ENCODE data around the gene PTPRF. TPM values are rescaled to one million over a fixed set of nuclear protein-coding genes. Genes with fewer than 3 reads are reported as not detected.
"Not testable (repeated sequence)": the region's sequence is repeated elsewhere in the genome, so short reads cannot be mapped to it uniquely, and the experiment has no call there.

PTPRF gene
- total RNA-seq, 1 donor from 2014 or later, result 10.4 TPM

- H3K9me3 ChIP-seq (ENCODE audit: control insufficient read depth in 3 of 3, low read length in 3 of 3), result no peaks in the 10 kb centered on the region
- no peak overlapping the region for H3K9ac ChIP-seq (ENCODE audit: low read depth in 1 of 3, low read length in 3 of 3)
- H3K27me3 ChIP-seq (ENCODE audit: control insufficient read depth in 3 of 3, insufficient read depth in 3 of 3, low read length in 3 of 3), result no peaks in the 10 kb centered on the region
- no peak overlapping the region for H3K4me3 ChIP-seq (ENCODE audit: low read length in 3 of 3)
- H3K4me1 ChIP-seq (ENCODE audit: control insufficient read depth in 3 of 3, insufficient read depth in 3 of 3, low read length in 3 of 3), result peaks cover 10 to 20% (median 14%) of the 10 kb centered on the region in 3 donors
- no peaks in the 10 kb centered on the region for H3K36me3 ChIP-seq (ENCODE audit: control insufficient read depth in 3 of 3, insufficient read depth in 3 of 3, low read length in 3 of 3)
- H3K27ac ChIP-seq (ENCODE audit: low read depth, low read length), result no peak overlapping the region
These were observed 12.1 kb downstream of the PTPRF start for GRCh38 chr1:43542527-43543458.

GRCh38 chr1:43543567-43543966, 12.9 kb downstream of the PTPRF start:
- Histone ChIP-seq H3K27ac (ENCODE audit: low read depth, low read length) (no peak overlapping the region), H3K4me3 (ENCODE audit: low read length in 3 of 3) (no peak overlapping the region), H3K4me1 (ENCODE audit: control insufficient read depth in 3 of 3, insufficient read depth in 3 of 3, low read length in 3 of 3) (peaks cover 10 to 20% (median 14%) of the 10 kb centered on the region in 3 donors), H3K9ac (ENCODE audit: low read depth in 1 of 3, low read length in 3 of 3) (no peak overlapping the region), H3K9me3 (ENCODE audit: control insufficient read depth in 3 of 3, low read length in 3 of 3) (no peaks in the 10 kb centered on the region), H3K27me3 (ENCODE audit: control insufficient read depth in 3 of 3, insufficient read depth in 3 of 3, low read length in 3 of 3) (no peaks in the 10 kb centered on the region), H3K36me3 (ENCODE audit: control insufficient read depth in 3 of 3, insufficient read depth in 3 of 3, low read length in 3 of 3) (no peaks in the 10 kb centered on the region)

DNA sequence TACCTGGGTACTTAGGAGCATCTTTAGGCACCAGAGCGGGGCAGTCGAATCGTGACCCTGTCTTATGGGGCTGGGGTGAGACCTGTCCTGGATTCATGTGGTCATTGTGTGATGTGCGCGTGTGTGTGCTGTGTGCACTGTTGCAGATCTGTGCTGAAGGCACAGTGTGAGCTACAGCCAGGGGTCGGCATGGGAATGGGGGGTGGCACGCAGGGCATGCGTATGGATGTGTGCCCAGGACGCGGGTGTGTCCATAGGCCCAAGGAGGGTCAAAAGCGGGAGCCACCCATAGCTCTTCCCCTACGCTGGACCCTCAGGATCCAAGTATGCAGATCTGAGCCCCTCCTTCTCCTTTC, 14.6 kb downstream of the PTPRF start:
- no peak overlapping the region for H3K4me3 ChIP-seq (ENCODE audit: low read length in 3 of 3)
- no peaks in the 10 kb centered on the region for H3K36me3 ChIP-seq (ENCODE audit: control insufficient read depth in 3 of 3, insufficient read depth in 3 of 3, low read length in 3 of 3)
- H3K27me3 ChIP-seq (ENCODE audit: control insufficient read depth in 3 of 3, insufficient read depth in 3 of 3, low read length in 3 of 3), result no peaks in the 10 kb centered on the region
- H3K4me1 ChIP-seq (ENCODE audit: control insufficient read depth in 3 of 3, insufficient read depth in 3 of 3, low read length in 3 of 3), result peaks cover 10 to 20% (median 14%) of the 10 kb centered on the region in 3 donors
- H3K27ac ChIP-seq (ENCODE audit: low read depth, low read length), result no peak overlapping the region
- no peak overlapping the region for H3K9ac ChIP-seq (ENCODE audit: low read depth in 1 of 3, low read length in 3 of 3)
- H3K9me3 ChIP-seq (ENCODE audit: control insufficient read depth in 3 of 3, low read length in 3 of 3), result no peaks in the 10 kb centered on the region

- Histone ChIP-seq H3K4me1 (ENCODE audit: control insufficient read depth in 3 of 3, insufficient read depth in 3 of 3, low read length in 3 of 3) (peaks cover 10 to 20% (median 14%) of the 10 kb centered on the region in 3 donors), H3K4me3 (ENCODE audit: low read length in 3 of 3) (no peak overlapping the region), H3K27me3 (ENCODE audit: control insufficient read depth in 3 of 3, insufficient read depth in 3 of 3, low read length in 3 of 3) (no peaks in the 10 kb centered on the region), H3K9ac (ENCODE audit: low read depth in 1 of 3, low read length in 3 of 3) (no peak overlapping the region), H3K36me3 (ENCODE audit: control insufficient read depth in 3 of 3, insufficient read depth in 3 of 3, low read length in 3 of 3) (no peaks in the 10 kb centered on the region), H3K9me3 (ENCODE audit: control insufficient read depth in 3 of 3, low read length in 3 of 3) (no peaks in the 10 kb centered on the region), H3K27ac (ENCODE audit: low read depth, low read length) (no peak overlapping the region)
These were observed 15.2 kb downstream of the PTPRF start for GRCh38 chr1:43545695-43546387.

DNA sequence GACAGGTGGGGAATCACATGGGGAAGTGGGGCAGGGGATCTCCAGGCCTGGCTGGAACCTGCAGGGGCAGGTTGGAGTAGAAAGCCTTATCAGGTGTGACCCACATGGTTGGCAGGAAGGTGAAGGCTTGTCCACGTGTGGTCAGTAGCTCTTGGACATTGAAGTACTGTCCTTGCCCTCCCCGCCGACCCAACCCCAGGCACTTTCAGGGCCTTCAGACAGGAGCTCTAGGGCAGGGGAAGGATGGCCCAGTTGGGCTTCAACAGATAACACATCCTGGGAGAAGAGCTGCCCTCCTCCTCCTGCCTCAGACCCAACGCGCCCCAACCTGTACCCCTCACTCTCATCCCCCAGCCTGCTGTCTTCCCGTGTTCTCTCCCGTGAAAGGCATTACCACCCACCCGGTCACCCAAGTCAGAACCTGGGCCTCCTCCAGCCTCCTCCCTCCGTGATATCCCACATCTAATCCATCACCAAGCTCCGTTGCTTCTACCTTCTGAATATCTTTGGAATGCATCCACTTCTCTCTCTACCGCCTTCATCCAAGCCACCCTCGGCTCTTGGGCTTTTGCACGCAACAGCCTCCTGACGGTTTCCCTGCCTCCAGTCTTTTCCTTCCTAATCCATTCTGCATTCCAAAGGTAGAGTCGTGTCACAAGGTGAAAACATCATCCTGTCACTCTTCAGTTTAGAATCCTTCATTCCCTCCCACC, 15.9 kb downstream of the PTPRF start:
- Histone ChIP-seq H3K4me3 (ENCODE audit: low read length in 3 of 3) (no peak overlapping the region), H3K27ac (ENCODE audit: low read depth, low read length) (no peak overlapping the region), H3K4me1 (ENCODE audit: control insufficient read depth in 3 of 3, insufficient read depth in 3 of 3, low read length in 3 of 3) (peaks cover 10 to 16% (median 14%) of the 10 kb centered on the region in 3 donors), H3K9ac (ENCODE audit: low read depth in 1 of 3, low read length in 3 of 3) (no peak overlapping the region), H3K9me3 (ENCODE audit: control insufficient read depth in 3 of 3, low read length in 3 of 3) (no peaks in the 10 kb centered on the region), H3K27me3 (ENCODE audit: control insufficient read depth in 3 of 3, insufficient read depth in 3 of 3, low read length in 3 of 3) (no peaks in the 10 kb centered on the region), H3K36me3 (ENCODE audit: control insufficient read depth in 3 of 3, insufficient read depth in 3 of 3, low read length in 3 of 3) (no peaks in the 10 kb centered on the region)

DNA sequence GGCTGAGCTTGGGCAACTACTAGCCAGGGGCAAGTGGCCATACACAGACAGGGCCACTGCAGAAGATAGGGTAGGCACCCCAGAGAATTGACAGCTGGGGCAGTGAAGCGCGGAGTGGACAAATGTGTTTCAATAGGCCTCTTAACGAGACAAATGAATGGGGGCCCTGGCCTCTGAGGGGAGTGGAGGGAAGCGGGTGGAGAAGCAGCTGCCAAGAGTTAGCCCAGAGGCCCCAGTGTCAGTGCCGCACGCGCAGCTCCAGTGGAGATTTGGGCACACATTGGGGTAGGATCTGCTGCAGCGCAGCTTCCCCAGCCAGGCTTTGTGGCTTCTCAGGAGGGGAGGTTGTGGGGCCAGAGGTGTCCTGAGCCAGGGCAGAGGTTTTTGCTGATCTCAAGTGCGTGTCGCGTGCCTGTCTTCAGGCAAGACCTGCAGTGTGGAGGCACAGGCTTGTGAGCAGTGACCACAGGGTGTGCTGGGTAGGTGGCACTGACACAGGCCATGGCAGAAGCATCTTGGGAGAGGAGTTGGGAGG, 16.9 kb downstream of the PTPRF start:
- no peak overlapping the region for H3K9ac ChIP-seq (ENCODE audit: low read depth in 1 of 3, low read length in 3 of 3)
- no peaks in the 10 kb centered on the region for H3K9me3 ChIP-seq (ENCODE audit: control insufficient read depth in 3 of 3, low read length in 3 of 3)
- no peaks in the 10 kb centered on the region for H3K36me3 ChIP-seq (ENCODE audit: control insufficient read depth in 3 of 3, insufficient read depth in 3 of 3, low read length in 3 of 3)
- H3K4me3 ChIP-seq (ENCODE audit: low read length in 3 of 3), result no peak overlapping the region
- H3K4me1 ChIP-seq (ENCODE audit: control insufficient read depth in 3 of 3, insufficient read depth in 3 of 3, low read length in 3 of 3), result peaks cover 2 to 8% (median 5%) of the 10 kb centered on the region in 3 donors
- H3K27ac ChIP-seq (ENCODE audit: low read depth, low read length), result no peak overlapping the region
- no peaks in the 10 kb centered on the region for H3K27me3 ChIP-seq (ENCODE audit: control insufficient read depth in 3 of 3, insufficient read depth in 3 of 3, low read length in 3 of 3)

GRCh38 chr1:43548285-43549271, 17.9 kb downstream of the PTPRF start:
- H3K4me1 ChIP-seq (ENCODE audit: control insufficient read depth in 3 of 3, insufficient read depth in 3 of 3, low read length in 3 of 3), result peaks cover 0 to 12% (median 4%) of the 10 kb centered on the region in 3 donors
- H3K36me3 ChIP-seq (ENCODE audit: control insufficient read depth in 3 of 3, insufficient read depth in 3 of 3, low read length in 3 of 3), result no peaks in the 10 kb centered on the region
- no peaks in the 10 kb centered on the region for H3K9me3 ChIP-seq (ENCODE audit: control insufficient read depth in 3 of 3, low read length in 3 of 3)
- no peak overlapping the region for H3K27ac ChIP-seq (ENCODE audit: low read depth, low read length)
- no peak overlapping the region for H3K4me3 ChIP-seq (ENCODE audit: low read length in 3 of 3)
- H3K27me3 ChIP-seq (ENCODE audit: control insufficient read depth in 3 of 3, insufficient read depth in 3 of 3, low read length in 3 of 3), result no peaks in the 10 kb centered on the region
- H3K9ac ChIP-seq (ENCODE audit: low read depth in 1 of 3, low read length in 3 of 3), result no peak overlapping the region

- H3K27me3 ChIP-seq (ENCODE audit: control insufficient read depth in 3 of 3, insufficient read depth in 3 of 3, low read length in 3 of 3); H3K27ac ChIP-seq (ENCODE audit: low read depth, low read length): not testable (repeated sequence)
- H3K4me1 ChIP-seq (ENCODE audit: control insufficient read depth in 3 of 3, insufficient read depth in 3 of 3, low read length in 3 of 3), result peaks cover 0 to 12% (median 4%) of the 10 kb centered on the region in 3 donors
These were observed 18.7 kb downstream of the PTPRF start for GRCh38 chr1:43549394-43549793.

More at GRCh38 chr1:43549394-43549793, 18.7 kb downstream of the PTPRF start:
- H3K9me3 ChIP-seq (ENCODE audit: control insufficient read depth in 3 of 3, low read length in 3 of 3); H3K4me3 ChIP-seq (ENCODE audit: low read length in 3 of 3); H3K36me3 ChIP-seq (ENCODE audit: control insufficient read depth in 3 of 3, insufficient read depth in 3 of 3, low read length in 3 of 3); H3K9ac ChIP-seq (ENCODE audit: low read depth in 1 of 3, low read length in 3 of 3): not testable (repeated sequence)
